Loucy (cell line): ENCODE data around the gene SPPL3.

Experiments
- EZH2phosphoT487 ChIP-seq: fragments of 200-600 bp; IDR thresholded peaks from 2 replicates; pipeline ENCODE4 v1.6.1; 2018; ENCODE audit warnings: antibody characterized with exemption, mild to moderate bottlenecking, moderate library complexity, borderline replicate concordance
- TF ChIP-seq, protein P1 (sequence below): fragments of 200-600 bp; sonication (generic); conservative IDR thresholded peaks from 2 replicates; pipeline ENCODE4 v1.5.1; 2014; ENCODE audit warnings: mild to moderate bottlenecking, antibody characterized with exemption, low read length

DNA sequence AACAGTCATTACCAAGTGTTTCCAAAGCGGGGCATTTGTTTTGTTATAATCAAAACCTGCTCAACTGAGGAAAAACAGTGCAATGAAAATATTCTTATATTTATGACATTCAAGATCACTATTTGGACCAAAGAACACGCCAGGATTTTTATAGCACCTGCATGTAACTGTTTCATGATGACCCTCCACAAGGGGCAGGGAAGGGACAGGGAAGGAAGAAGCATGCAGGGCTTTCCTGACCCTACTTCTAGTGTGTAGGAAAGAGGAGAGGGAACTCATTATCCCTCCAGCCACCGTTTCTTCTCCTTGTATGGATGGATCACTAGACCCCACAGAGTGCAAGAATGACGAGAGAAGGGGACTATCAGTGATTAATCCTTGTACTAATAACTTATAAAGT is 49.4 kb downstream of the SPPL3 start:
- TF ChIP-seq, protein P1, sequence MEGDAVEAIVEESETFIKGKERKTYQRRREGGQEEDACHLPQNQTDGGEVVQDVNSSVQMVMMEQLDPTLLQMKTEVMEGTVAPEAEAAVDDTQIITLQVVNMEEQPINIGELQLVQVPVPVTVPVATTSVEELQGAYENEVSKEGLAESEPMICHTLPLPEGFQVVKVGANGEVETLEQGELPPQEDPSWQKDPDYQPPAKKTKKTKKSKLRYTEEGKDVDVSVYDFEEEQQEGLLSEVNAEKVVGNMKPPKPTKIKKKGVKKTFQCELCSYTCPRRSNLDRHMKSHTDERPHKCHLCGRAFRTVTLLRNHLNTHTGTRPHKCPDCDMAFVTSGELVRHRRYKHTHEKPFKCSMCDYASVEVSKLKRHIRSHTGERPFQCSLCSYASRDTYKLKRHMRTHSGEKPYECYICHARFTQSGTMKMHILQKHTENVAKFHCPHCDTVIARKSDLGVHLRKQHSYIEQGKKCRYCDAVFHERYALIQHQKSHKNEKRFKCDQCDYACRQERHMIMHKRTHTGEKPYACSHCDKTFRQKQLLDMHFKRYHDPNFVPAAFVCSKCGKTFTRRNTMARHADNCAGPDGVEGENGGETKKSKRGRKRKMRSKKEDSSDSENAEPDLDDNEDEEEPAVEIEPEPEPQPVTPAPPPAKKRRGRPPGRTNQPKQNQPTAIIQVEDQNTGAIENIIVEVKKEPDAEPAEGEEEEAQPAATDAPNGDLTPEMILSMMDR, result no peak
- TF ChIP-seq EZH2phosphoT487, result no peak
